Posterior cingulate gyrus (tissue), 11 donors: ENCODE results near the gene IL12RB2.

Source experiments
- DNase-seq, 10 donors: peaks; one replicate each; pipeline versions ENCODE4 v3.0.0 to v3.0.0-alpha.2; 2020 to 2021; ENCODE audit warnings: mixed read lengths in 3 of 10
- intact Hi-C: fragments of 100-400 bp; cut with DNase I; formaldehyde crosslinking; loops from one replicate; pipeline ENCODE4 v1.15.1; 2023

The IL12RB2 gene

DNA sequence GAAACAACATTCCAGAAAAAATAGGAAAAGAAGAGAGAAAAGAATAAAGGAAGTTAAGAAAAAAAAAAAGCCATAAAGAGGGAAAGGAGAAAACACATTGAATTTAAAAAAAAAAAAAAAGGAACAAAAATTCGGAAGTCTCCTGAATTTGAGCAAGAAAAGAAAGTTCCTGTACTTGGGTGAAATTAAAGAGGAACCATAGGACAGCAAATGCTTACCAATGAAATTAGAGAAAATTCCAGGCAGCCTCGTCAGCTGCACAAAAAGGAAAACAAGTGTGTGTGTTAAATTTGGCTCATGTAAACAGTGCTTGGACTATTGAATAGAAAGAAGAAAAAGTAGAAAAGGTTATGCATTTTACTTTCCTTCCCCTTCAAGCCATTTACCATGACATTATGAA lies 4.9 kb downstream of the IL12RB2 start:
- DNase-seq: no peak
- intact Hi-C loops: no loop called here

DNA sequence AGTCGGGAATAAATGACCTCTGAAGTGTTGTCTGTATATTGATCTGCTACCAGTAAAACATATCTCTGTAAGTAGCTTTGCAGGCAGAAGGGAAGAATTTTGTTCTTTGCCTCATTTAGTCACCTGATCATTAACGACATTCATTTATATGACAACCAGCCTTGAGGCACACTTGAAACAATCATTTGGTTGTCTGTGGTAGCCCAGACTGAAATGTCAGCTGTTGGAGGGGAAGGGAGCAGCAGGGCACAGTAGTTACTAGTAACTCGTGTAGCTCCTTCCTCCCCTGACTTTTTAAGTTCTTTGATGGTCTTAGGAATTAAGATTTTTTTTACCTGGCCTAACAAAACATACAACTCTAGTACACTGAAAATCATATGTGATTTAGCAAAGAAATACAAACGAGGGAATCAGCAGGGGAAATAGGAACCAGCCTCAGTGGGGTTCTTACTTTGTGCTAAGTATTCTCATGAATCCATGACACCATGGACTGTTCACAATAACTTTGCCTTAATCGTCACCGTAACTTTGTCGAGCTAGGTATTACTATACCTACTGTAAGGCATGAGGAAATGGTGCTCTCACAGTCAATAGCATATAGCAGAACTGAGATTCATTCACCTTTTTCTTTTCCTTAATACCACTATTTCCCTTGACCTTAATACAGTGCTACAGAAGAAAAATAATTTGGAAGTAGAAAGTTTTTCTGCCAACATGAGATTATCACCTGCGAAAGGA lies 6.4 kb downstream of the IL12RB2 start:
- intact Hi-C loops: no loop called here
- no peak for DNase-seq

DNA sequence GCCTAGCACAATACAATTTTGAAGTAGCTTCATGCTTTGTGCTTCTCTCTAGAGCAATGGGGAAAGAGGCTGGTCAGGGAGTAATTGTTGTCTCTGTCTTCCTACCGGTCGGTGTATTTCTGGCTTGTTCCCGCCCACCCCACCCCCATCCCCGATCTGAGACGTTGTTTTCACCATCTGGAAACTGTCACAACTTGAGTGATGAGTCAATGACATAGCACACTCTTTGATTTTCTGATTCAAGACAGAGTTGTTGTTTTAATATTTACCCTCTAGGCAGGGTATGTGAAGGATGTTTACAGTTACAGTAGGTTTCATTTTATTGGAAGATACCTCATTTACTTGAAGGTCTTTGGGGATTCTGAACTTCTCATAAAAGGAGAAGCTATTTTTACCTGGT lies 7.0 kb downstream of the IL12RB2 start:
- intact Hi-C loops: no loop called here
- DNase-seq: no peak

DNA sequence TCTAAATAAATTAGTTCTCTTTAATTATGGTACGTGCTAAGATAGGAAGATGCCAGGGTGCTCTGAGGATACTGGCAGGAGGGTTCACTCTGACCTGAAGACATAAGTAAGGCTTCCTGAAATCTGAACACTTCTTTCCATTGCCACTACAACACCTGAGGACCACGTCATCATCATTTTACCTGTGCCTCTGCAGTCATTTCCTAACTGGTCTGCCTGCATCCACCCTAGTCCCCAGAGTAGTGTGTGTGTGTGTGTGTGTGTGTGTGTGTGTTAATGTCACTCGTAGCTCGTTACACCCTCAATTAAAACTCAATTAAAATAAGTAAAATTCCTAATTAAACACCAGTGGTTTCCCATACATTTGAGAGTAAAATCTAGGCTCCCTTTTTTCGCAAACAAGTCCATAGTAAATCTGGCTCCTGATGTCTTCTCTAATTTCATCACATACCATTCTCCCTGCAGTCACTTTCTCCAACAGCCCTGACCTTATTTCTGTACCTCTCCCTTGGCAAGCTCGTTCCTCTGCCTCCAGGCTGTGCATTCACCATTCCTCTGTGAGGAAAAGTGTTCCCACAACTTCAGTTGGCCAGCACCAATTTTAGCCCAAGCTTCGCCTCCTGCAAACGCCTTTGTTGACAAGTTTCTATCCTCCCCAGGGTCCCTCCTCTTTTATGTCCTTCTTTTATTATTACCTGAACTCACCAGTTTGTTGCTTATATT lies 8.7 kb downstream of the IL12RB2 start:
- intact Hi-C loops: no loop called here
- DNase-seq: no peak

DNA sequence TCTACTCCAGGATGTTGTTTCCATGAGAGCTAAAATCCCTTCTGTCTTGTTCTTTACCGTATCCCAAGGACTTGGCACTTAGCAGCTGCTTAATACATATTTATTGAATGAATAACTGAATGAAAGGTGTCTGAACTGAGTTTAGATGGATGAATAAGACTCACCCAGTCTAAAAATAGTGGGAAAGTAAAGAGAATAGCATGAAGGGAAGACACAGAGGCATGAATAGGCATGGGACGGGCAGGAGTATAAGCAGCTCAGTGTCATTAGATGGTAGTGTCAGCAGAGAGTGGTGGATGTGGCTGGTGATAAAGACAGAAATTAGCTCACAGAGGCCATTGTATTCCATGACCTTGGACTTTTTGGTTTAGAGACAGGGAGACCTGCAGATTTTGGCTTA lies 9.2 kb downstream of the IL12RB2 start:
- no peak for DNase-seq
- intact Hi-C loops: no loop called here

DNA sequence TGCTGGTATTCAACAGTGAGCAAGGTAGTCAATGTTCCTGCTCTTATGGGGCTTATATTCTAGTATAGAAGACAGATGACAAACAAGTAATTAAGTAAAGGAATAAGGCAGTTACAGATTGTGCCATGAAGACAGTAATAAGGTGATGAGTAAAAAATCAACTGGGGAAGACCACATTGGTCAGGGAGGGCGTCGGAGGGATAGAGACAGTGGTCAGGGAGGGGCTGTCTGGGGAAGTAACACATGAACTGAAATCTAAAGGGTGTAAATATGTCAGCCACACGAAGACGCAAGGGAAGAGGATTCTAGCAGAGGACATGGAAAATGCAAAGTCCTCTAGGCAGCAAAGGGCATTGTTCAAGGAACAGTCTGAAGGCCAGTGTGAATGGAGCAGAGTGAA lies 10.1 kb downstream of the IL12RB2 start:
- intact Hi-C loops: no loop called here
- DNase-seq: no peak

DNA sequence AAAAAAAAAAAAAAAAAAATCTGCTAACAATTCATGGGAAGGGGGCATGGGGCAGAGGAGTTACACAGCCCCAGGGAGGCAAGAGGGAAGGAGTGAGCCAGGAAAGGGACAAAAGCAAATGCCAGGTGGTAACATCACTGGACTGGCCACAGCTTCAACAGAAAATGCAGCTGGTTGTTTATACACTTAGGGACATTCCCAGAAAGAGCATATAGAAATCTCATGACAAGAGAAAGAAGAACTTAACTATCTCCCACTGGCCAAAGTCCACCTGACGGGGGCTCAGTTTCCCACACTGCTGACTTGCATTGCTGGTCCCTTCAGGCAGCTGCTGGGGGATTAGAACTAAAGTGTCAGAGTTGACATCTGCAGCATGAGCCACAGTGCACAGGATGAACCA lies 14.8 kb downstream of the IL12RB2 start:
- intact Hi-C loops: no loop called here
- DNase-seq: no peak

DNA sequence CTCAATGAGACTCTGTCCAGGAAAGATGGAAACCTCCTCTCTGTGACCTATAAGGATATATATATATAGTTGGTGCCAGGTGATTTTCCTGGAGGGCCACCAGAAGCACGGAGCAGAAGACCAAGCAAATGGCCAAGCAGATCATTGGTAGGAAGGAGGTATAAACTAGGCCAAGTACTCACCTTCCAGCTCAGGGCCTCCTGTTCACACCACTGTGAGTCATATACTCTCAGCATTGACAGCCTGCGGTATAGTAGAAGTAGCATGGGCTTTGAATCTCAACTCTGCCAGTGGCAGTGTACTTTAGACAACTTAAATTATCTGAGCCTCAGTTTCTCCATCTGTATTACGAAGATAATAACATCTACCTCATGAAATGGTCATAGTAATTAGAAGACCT lies 15.4 kb downstream of the IL12RB2 start:
- DNase-seq: no peak
- intact Hi-C loops: no loop called here

DNA sequence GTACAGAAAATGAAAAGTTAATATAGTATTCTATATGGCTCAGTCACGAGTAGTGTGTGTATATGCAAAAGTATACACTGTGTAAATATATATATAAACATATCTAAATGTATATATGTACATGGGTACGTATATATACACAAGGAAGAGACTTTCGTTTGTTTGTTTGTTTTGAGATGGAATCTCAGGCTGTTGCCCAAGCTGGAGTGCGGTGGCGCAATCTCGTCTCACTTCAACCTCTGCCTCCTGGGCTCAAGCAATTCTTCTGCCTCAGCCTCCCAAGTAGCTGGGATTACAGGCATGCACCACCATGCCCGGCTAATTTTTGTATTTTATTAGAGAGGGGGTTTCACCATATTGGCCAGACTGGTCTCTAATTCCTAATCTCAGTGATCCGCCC lies 16.4 kb downstream of the IL12RB2 start:
- intact Hi-C loops: no loop called here
- no peak for DNase-seq

DNA sequence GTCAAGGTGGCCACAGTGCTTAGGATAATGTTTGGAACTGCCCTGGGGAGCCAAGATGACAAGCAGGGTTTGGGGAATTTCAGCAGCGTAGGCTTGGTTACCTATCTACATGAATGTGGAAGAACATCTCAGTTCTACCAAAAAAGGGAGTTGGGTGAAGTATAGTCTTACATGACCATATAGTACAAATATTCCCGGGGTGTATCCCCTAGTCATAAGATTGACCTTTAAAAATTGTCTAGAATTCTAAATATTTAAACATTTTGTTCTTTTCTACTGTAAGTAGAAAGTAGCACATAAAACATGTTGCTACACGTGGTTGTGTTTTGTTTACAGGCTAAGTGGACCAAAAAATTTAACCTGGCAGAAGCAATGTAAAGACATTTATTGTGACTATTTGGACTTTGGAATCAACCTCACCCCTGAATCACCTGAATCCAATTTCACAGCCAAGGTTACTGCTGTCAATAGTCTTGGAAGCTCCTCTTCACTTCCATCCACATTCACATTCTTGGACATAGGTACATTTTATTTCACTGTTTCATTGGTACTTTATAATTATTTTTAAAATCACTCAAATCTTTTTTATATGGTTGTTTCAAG lies 20.3 kb downstream of the IL12RB2 start:
- intact Hi-C loops: no loop called here
- DNase-seq: no peak

DNA sequence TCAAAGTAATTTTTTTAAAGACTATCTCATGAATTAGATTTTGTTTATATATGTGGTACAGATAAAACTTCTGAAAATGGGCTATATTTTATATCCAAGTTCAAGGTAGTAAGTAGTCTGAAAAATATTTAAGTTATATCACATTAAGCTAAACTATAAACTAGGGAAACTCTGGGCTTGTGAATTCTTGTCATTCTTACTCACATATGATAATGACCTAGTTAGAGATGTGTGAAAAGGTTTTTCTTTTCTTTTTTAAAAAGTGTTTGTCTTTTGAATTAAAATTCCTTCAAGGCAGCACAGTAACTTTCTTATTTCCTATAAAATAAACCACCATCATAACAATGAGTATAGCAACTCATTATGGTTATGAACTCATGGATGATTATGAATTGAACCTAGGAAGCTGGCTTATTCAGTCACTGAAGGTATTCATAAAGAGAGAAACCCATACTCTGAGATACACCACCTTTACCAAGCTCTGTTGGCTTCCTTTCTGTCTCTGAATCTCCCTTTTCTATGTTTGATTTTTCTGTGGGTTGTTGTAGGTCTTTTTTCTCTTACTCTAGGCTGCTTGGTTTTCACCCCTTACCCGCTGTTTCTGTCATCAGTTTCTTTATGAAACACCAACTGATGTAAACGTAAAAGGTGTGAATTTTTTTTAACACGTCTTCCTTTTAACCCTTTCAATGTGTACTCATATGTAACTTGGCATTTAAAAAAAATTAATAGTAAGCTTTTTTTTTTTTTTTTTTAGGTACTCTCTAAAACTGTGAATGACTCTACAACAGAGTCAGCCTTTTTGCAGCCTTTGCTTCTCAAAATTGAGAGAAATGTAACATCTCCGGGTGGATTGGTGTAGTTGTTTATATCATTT lies 25.2 kb downstream of the IL12RB2 start:
- no peak for DNase-seq
- intact Hi-C loops: no loop called here

DNA sequence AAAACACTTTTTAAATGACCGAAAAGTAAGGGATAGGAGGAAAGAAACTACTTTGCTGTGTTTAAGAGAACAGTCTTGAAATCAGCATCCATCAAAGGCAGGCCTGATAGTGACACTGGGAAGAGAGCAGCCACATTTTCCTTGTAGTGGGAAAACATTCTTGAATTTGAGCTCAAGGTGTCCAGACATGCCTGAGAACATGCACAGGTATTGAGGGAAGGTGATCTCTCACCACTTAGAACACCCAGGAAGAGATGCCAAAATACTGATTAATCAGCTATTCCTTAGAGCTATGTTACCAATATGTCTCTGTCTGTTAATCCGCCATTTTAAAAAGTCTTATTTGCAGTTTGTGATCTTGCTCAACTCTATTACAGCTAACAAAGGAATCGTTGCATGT lies 25.9 kb downstream of the IL12RB2 start:
- intact Hi-C loops: no loop called here
- no peak for DNase-seq

DNA sequence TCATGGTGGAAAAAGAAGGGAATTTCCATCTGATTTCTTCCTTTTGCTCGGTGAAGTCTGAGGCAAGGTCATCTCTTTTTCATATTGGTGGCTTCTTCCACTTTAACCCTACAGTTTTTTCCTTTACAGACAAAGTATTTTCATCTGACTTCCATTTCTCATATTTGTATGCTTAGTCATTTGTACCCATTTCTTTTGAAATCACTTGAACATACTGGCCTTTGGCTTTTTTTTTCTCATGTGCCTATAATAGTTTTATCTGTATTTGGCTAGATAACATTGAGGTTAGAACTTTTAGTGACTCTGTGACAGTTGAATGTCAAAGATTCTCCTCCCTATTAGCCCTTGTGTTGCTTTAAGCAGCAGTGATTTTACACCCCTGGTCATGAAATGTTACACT lies 27.7 kb downstream of the IL12RB2 start:
- intact Hi-C loops: no loop called here
- DNase-seq: no peak

DNA sequence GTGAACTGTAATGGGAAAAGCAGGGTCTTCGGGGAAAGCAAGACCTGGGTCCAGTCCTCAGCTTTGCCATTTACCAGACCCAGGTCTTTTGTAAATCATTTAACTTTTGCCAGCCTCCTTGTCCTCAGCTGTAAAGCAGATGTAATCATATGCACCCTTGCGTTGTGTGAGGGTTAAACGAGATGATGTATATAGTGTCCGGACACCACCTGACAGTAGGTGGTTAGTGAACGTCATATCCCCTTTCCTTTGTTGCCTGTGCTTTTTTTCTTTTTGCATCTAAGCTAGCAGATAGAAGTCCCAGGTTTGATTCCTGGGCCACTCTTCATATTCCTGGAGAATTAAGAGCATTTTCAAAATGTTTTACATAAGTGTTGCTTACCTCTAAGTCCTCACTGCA lies 28.5 kb downstream of the IL12RB2 start:
- intact Hi-C loops: no loop called here
- DNase-seq: no peak

DNA sequence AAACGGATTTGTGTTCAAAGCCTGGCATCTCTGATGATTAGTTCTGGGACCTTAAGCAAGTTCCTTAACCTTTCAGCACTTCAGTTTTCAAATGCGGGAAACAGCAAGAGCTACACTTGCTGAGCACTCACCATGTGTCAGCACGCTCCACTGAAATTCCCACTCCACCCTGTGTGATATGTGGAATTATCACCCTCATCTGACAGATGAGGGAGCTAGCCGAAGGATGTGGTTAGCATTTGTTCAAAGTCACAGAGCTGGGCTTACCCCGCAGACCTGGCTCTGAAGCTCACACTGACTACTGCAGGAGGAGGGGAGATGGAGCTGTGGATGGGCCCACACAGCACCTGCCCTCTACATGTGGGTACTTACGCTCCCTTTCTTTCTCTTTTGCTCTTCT lies 29.1 kb downstream of the IL12RB2 start:
- peak in 1 of 10 donors; percentile 41 for DNase-seq
- intact Hi-C loops: no loop called here

DNA sequence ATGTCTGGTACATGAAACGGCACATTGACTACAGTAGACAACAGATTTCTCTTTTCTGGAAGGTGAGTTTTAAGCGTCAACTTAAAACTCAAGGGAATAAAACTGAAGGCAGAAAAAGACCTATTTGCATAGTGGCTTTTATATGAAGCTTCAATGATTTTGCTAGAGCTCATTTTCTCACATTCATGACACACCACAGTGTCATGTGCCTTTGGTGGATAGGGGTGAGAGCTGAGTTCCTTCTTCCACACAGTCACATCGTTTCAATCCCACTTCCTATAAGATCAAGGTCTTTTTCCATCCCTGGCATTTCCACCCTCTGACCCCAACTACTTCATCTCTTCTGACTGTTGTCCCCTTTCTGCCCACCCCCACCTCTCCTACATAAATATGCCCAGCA lies 31.0 kb downstream of the IL12RB2 start:
- DNase-seq: no peak
- intact Hi-C loops: no loop called here

DNA sequence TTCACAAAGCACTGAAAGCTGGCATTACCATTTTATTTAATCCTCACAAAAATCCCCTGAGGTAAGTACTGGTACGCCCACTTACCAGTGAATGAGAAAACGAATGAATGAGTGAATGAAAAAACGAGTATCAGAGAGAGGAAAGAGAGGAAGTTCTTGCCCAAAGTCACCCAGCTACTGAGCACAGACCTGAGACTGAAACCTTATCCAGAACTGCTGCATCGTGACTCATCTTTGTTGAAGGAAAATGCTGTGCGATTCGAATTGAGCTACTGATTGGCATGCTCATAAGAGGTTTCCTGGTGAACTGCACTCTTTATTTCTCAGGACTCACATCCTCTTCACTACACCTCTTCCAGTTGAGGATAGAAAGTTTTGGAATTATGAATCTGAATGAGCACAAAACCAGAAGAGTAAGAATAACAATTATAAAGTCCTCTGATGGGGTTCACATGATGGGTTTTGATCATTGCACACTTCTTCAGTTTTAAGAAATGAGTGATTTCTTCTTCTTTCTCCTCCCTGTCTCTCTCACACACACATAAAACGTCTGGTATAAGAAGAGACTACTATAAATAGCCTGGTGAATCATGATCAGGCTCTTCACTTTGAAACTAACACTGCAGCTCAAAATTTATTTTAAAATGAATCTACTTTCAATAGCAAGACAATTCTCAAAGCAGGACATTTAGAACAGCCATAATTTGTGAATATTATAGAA lies 32.1 kb downstream of the IL12RB2 start:
- DNase-seq: no peak

DNA sequence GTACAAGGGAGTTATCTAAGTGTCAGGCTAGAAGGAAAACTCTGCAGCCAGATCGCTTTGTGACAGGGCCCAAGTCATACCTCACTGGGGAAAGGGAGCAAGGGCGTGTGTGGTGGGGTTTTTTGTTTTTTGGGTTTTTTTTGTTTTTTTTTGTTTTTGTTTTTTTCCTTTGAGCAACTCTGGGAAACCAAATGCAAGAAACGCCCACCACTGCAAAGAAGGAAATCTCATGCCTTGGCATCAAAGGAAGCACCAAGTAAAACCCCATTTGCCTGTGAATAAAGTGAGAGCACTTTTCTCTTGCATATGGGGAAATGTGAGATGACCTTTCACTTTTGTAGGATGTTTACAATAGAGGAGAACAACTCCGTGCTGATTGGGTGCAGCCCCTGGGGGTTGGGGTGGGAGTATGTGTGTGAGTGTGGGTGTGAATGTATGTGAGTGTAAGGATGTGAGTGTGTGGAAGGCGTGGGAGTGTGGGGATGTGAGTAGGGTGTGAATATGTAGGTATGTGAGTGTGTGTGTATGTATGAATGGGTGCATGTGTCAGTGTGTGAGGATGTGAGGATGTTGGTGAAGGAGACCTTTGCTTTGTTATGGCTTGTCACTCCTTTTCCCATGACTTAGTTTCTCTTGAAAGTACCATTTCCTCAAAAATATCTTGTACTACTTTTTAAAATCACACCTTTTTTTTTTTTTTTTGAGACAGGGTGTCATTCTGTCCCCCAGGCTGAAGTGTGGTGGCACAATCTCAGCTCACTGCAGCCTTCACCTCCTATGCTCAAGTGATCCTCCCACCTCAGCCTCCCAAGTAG lies 34.6 kb downstream of the IL12RB2 start:
- intact Hi-C loops: no loop called here
- DNase-seq: no peak

More for the DNA sequence above, 32.1 kb downstream of the IL12RB2 start:
- intact Hi-C loops: no loop called here

DNA sequence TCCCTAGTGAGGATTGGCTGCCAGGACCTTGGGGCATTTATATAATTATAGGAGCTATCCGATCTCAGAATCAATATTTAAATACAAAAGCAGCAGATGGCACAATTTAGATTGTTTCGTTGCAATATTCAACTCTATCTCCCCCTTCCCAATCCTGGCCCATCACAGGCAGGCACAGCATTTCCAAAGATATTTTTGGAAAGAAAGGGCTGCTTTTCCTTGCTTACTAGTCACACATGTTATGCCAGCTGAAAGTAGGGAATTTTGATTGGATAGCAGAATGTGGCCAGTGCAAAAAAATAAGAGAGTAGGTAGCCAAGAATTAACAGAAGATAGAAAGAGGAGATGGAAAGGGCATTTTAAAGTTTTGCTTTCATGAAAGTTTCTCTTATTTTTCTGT lies 37.9 kb downstream of the IL12RB2 start:
- no peak for DNase-seq
- intact Hi-C loops: no loop called here
